ENCODE results near the gene TSN.

- no peak for TF ChIP-seq CTCF (conservative IDR thresholded peaks at IDR 0.05; ENCODE audit: low read depth in 2 of 2)
- TF ChIP-seq EZH2phosphoT487 (IDR thresholded peaks at IDR 0.05; ENCODE audit: unreplicated experiment) = no peak
- TF ChIP-seq EZH2 (IDR thresholded peaks at IDR 0.05; ENCODE audit: low read depth, unreplicated experiment) = no peak
Measured at GRCh38 chr2:121705958-121706357, 49.5 kb upstream of the TSN start.

All from GM23338 (cell line).